AG04450 (cell line): Measurements from ENCODE around the gene ACSM3. TPM values are rescaled to one million over a fixed set of nuclear protein-coding genes. Genes with fewer than 3 reads are reported as not detected.

Source experiments
- CTCF ChIA-PET: fragments of 300-600, 350-600 bp; formaldehyde crosslinking; extraction: SDS; loops from one replicate; lab custom pipeline; 2022; ENCODE audit warnings: antibody characterized with exemption, inconsistent platforms; lab: Charles Lee
- POLR2A ChIA-PET: fragments of 350-600 bp; formaldehyde crosslinking; extraction: SDS; loops from one replicate; lab custom pipeline; 2021; ENCODE audit warnings: antibody characterized with exemption, inconsistent platforms; lab: Yijun Ruan, JAX
- DNase-seq: peaks from one replicate; pipeline ENCODE4 v3.0.0-alpha.2; 2011; ENCODE audit warnings: low read depth, low spot score
- H3K27ac ChIP-seq: one replicate; pipeline ENCODE4 v1.5.1; 2012; ENCODE audit warnings: low read depth, low read length, control low read depth
- H3K27me3 ChIP-seq: one replicate; pipeline ENCODE4 v1.6.0; 2012; ENCODE audit warnings: low read length; ENCODE audit not compliant: control insufficient read depth, insufficient read depth
- H3K4me3 ChIP-seq: 2 replicates; pipeline ENCODE4 v1.5.1; 2011; ENCODE audit warnings: mild to moderate bottlenecking, low read depth, low read length, control low read depth
- H3K9me3 ChIP-seq: 2 replicates; pipeline ENCODE4 v1.5.1; 2012; ENCODE audit warnings: low read length; ENCODE audit not compliant: control insufficient read depth, insufficient read depth
- polyA plus RNA-seq: library from polyadenylated mRNA; depleted of rRNA; stranded (reverse); fragments of >200 nt; gene quantifications from 2 replicates; pipeline ENCODE4 v1.2.3, GENCODE V29; 2011
- TF ChIP-seq, protein P1 (sequence below): IDR thresholded peaks from 2 replicates; pipeline ENCODE4 v1.5.1; 2011; ENCODE audit warnings: low read depth, low read length, control low read depth, inconsistent platforms

ACSM3 gene
- polyA plus RNA-seq, 1 experiment: 0.76 TPM

DNA sequence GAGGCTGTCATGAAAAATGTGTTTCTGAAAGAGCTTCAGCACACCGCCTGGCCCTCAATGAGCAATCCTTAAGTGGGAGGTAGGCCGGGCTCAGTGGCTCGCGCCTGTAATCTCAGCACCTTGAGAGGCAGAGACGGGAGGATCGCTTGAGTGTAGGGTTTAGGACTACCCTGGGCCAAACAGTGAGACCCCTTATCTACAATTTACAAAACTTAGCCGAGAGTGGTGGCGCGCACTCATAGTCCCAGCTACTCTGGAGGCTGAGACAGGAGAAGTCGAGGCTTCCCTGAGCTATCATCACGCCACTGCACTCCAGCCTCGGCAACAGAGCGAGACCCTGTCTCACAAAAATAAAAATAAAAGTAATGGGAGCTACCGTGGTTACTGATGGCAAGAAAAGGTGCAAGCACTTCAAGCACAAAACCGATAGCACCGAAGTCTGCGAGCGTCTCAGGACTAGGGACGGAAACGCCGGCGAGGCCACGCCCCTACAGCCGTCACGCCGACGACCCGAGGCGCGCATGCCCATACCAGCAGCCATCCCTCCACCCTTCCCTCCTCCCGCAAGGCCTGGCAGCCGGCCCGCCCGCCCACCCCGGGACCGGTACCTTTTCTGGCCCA lies 22.8 kb upstream of the ACSM3 start:
- TF ChIP-seq, protein P1, sequence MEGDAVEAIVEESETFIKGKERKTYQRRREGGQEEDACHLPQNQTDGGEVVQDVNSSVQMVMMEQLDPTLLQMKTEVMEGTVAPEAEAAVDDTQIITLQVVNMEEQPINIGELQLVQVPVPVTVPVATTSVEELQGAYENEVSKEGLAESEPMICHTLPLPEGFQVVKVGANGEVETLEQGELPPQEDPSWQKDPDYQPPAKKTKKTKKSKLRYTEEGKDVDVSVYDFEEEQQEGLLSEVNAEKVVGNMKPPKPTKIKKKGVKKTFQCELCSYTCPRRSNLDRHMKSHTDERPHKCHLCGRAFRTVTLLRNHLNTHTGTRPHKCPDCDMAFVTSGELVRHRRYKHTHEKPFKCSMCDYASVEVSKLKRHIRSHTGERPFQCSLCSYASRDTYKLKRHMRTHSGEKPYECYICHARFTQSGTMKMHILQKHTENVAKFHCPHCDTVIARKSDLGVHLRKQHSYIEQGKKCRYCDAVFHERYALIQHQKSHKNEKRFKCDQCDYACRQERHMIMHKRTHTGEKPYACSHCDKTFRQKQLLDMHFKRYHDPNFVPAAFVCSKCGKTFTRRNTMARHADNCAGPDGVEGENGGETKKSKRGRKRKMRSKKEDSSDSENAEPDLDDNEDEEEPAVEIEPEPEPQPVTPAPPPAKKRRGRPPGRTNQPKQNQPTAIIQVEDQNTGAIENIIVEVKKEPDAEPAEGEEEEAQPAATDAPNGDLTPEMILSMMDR: no peak
- ChIA-PET POLR2A (no interaction called here), CTCF (interaction anchor here (0.5 to 1.0 kb wide), 4 partner anchors 15 to 845 kb away, joined by 3 to 5 read pairs (median 3); no protein-coding TSS in a partner anchor)
- H3K4me3 ChIP-seq: peak overlapping the region; percentile 100
- H3K27me3 ChIP-seq: no peaks in the 10 kb centered on the region
- H3K9me3 ChIP-seq: no peaks in the 10 kb centered on the region; the same call in 1 of the 2 replicates
- peak; percentile 37 for DNase-seq
- H3K27ac ChIP-seq: peak overlapping the region; percentile 96

DNA sequence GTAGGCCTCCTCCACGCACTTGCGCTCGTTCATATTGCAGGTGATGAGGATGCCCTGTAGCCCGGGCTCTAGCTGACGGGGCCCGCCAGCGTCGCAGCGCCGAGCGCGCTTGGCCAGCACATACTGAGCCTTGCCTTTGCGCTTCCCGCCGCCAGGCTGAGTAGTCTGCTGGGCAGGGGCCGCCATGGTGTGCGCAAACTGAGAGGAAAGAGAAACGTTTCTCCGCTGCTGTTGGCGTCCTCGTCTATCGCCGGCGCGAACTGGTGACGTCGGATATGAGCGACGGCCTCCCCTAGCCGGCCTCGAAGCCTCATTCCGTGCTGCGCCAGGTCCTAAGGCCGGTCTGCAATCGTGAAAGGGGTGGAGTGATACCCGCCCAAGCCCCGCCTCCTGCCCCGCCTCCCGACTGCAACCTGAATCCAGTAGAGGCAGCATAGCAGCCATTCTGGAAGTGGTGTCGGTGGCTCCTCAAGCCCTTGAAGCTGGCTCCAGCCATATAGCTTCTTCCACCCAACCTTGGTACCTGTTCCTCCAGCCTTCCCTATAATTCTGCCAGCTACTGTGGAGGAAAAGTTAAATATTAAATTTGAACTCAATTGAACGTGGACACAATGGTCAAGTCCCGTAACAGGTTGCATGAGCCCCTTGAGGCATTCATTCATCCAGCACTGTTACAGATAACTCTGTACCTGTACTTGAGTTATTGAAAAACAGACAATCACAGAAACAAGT lies 22.1 kb upstream of the ACSM3 start, which contains the start of gene THUMPD1:
Gene THUMPD1, minus strand, starts transcription at position 265 of the 732 bp plus-strand sequence. Its CDS starts 79 bp downstream, at position 186.
- CTCF ChIA-PET: interaction anchor here (0.7 to 1.0 kb wide), 4 partner anchors 16 to 109 kb away, joined by 3 read pairs; no protein-coding TSS in a partner anchor
- POLR2A ChIA-PET: interaction anchor here (0.6 kb wide), 1 partner anchor 65 kb away, joined by 9 read pairs; the partner anchor contains the start of genes ERI2 and REXO5
- Histone ChIP-seq H3K4me3 (peak within 1 kb of the TSS; percentile 100), H3K9me3 (no peaks in the 10 kb centered on the region; the same call in 1 of the 2 replicates), H3K27me3 (no peaks in the 10 kb centered on the region), H3K27ac (peak within 1 kb of the TSS; percentile 96)
- DNase-seq: peak; percentile 83
- TF ChIP-seq, protein P1: 0 out of 2 replicates have a peak, but pooled peaks have one; percentile 15

DNA sequence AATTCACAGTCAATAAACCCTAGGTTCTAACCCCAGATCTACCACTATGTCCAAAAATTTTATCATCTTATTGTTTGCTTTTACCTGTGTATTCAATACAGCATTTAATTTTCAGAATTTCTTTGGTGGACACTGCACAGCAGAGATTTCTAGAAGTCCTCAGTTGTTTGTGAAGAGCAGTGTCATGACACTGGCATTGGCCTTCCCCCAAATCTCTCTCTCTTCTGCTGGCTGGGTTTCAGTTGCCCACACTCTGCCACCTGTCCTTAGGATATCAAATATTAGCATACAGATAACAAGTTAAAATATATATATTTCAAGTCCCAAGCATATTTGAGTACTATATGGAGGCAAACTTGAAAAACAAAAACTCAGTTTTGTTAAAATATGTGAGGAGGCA lies 20.2 kb upstream of the ACSM3 start:
- POLR2A ChIA-PET: no interaction called here
- H3K4me3 ChIP-seq: no peak overlapping the region
- no peak for DNase-seq
- no peak overlapping the region for H3K27ac ChIP-seq
- H3K9me3 ChIP-seq: no peaks in the 10 kb centered on the region; the same call in 1 of the 2 replicates
- no peaks in the 10 kb centered on the region for H3K27me3 ChIP-seq
- TF ChIP-seq, protein P1: no peak
- CTCF ChIA-PET: no interaction called here

DNA sequence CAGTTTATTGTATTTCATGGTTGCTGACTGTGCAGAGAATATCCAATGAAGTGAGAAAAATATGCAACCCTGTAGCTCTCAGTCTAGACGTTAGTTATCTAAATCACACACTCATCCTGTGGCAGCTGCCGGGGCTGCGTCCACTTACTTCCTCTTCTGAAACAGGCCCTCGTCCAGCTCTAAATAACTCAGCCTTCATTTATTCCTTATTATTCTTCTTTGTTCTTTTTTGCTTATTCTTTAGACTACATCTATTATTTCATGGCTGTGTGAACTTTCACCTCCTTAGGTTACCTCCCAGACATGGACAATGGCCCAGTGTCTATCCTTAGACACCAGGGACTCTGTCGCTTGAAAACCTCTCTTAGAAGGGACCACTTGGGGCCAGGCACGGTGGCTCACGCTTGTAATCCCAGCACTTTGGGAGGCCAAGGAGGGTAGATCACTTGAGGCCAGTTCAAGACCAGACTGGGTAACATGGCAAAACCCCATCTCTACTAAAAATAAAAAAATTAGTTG lies 18.8 kb upstream of the ACSM3 start:
- no peak for DNase-seq
- Histone ChIP-seq H3K4me3 (no peak overlapping the region), H3K27me3 (no peaks in the 10 kb centered on the region), H3K27ac (no peak overlapping the region), H3K9me3 (no peaks in the 10 kb centered on the region; the same call in 1 of the 2 replicates)
- TF ChIP-seq, protein P1: no peak
- POLR2A ChIA-PET: no interaction called here
- CTCF ChIA-PET: no interaction called here
